PC-3 (cell line): ENCODE results near the gene TNNT1. TPM values are rescaled to one million over a fixed set of nuclear protein-coding genes. Genes with fewer than 3 reads are reported as not detected.

Experiments
- ATAC-seq: fragments of 200-7000 bp; cut with Tn5 transposase; 2 replicates; pipeline ENCODE4 v1.9.1; 2020; ENCODE audit warnings: mild to moderate bottlenecking, moderate library complexity
- BruUV-seq: library from RNA; stranded (reverse); fragments of 400-500 nt; replicated peaks from 2 replicates; lab custom pipeline; 2021; lab: Mats Ljungman, UMichigan
- CTCF ChIA-PET: fragments of 300-600 bp; sonication (Branson Sonifier 250); formaldehyde crosslinking; loops from one replicate; lab custom pipeline; 2022; ENCODE audit warnings: antibody characterized with exemption; lab: Charles Lee
- POLR2A ChIA-PET: fragments of 300-600 bp; sonication (Branson Sonifier 250); formaldehyde crosslinking; loops from one replicate; lab custom pipeline; 2022; ENCODE audit warnings: antibody characterized with exemption; ENCODE audit not compliant: unreplicated experiment; lab: Charles Lee
- DNase-seq: peaks from one replicate; pipeline ENCODE4 v3.0.0-alpha.2; 2015
- H2AFZ ChIP-seq: fragments of 300-600 bp; sonication (generic); 2 replicates; pipeline ENCODE4 v1.6.0; 2016; ENCODE audit warnings: antibody characterized with exemption, low read length
- H3F3A ChIP-seq: fragments of 300-600 bp; sonication (generic); one replicate; pipeline ENCODE4 v1.6.0; 2017; ENCODE audit warnings: antibody characterized with exemption, low read length, control low read depth, mild to moderate bottlenecking; ENCODE audit not compliant: unreplicated experiment
- H3K27ac ChIP-seq: fragments of 300-600 bp; sonication (generic); 2 replicates; pipeline ENCODE4 v1.5.1; 2016; ENCODE audit warnings: mild to moderate bottlenecking, low read length
- H3K27me3 ChIP-seq: fragments of 300-600 bp; sonication (generic); 2 replicates; pipeline ENCODE4 v1.6.1; 2016; ENCODE audit warnings: low read length, mixed read lengths
- H3K36me3 ChIP-seq: fragments of 300-600 bp; sonication (generic); 2 replicates; pipeline ENCODE4 v1.6.1; 2016; ENCODE audit warnings: low read depth, mixed run types, low read length, mixed read lengths
- H3K4me1 ChIP-seq: fragments of 300-600 bp; sonication (generic); 2 replicates; pipeline ENCODE4 v1.5.1; 2016; ENCODE audit warnings: low read length; ENCODE audit not compliant: insufficient read depth
- H3K4me2 ChIP-seq: fragments of 300-600 bp; sonication (generic); 2 replicates; pipeline ENCODE4 v1.6.0; 2016; ENCODE audit warnings: low read length
- H3K4me3 ChIP-seq: fragments of 300-600 bp; sonication (generic); 2 replicates; pipeline ENCODE4 v1.5.1; 2016; ENCODE audit warnings: mild to moderate bottlenecking, low read length, mixed read lengths
- H3K79me2 ChIP-seq: fragments of 300-600 bp; sonication (generic); 2 replicates; pipeline ENCODE4 v1.6.1; 2017; ENCODE audit warnings: low read length, mixed read lengths
- H3K9ac ChIP-seq: fragments of 300-600 bp; sonication (generic); 2 replicates; pipeline ENCODE4 v1.6.0; 2016; ENCODE audit warnings: mild to moderate bottlenecking, low read length
- H3K9me2 ChIP-seq: fragments of 300-600 bp; sonication (generic); replicated peaks from 2 replicates; pipeline ENCODE4 v1.6.1; 2016; ENCODE audit warnings: mixed run types, low read length, mixed read lengths
- H3K9me3 ChIP-seq: fragments of 300-600 bp; sonication (generic); 2 replicates; pipeline ENCODE4 v1.6.1; 2016; ENCODE audit warnings: low read length, mixed read lengths
- H4K20me1 ChIP-seq: fragments of 300-600 bp; sonication (generic); 2 replicates; pipeline ENCODE4 v1.6.1; 2016; ENCODE audit warnings: low read length, mixed read lengths
- EZH2 ChIP-seq: fragments of 300-600 bp; sonication (generic); IDR thresholded peaks from one replicate; pipeline ENCODE4 v1.6.1; 2017; ENCODE audit warnings: antibody characterized with exemption, mild to moderate bottlenecking, low read length; ENCODE audit not compliant: unreplicated experiment
- EZH2phosphoT487 ChIP-seq: fragments of 300-600 bp; sonication (generic); IDR thresholded peaks from 2 replicates; pipeline ENCODE4 v1.6.1; 2018; ENCODE audit warnings: mild to moderate bottlenecking, antibody characterized with exemption, low read length, borderline replicate concordance
- intact Hi-C: fragments of 100-400 bp; cut with micrococcal nuclease; formaldehyde crosslinking; loops from 2 replicates; pipeline ENCODE4 v1.9.0; 2023
- total RNA-seq: library from RNA; depleted of rRNA; stranded (reverse); fragments of >200 nt; gene quantifications from 2 replicates; pipeline ENCODE4 v1.2.3, GENCODE V29; 2014
- TF ChIP-seq, protein P1 (sequence below): fragments of 300-600 bp; sonication (generic); conservative IDR thresholded peaks from 2 replicates; pipeline ENCODE4 v1.5.1; 2017; ENCODE audit warnings: antibody characterized with exemption, low read depth, mild to moderate bottlenecking, low read length

Gene TNNT1
- total RNA-seq, 1 experiment from 2014 or later: 266 TPM

DNA sequence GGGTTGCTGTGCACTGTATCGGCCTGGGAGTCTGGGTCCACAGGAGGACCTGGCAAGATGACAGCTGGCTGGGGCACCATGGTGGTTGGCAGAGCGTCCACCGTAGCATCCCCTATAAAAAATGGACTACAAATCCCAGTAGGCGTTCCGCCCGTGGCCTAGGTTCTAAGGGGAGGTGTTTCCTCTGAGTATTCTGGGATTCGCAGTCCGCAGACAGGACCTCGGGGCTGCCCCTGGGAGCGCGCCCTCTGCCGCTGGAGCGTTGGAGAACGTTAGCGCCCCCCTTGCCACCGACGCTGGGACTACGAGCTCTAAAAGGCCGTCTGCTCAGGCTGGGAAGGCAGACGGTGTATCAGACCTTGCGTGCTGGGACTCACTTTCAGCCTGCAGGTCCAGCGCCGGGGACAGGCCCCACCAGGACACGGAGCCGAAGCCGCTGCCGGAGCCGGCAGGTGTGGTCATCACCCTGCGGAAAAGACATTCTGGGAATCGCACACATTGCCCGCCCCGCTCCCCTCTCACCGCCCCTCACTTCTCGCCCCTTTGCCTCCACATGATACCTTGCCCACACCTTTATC lies 17.0 kb upstream of the TNNT1 start:
- ATAC-seq (peak; percentile 73), DNase-seq (peak; percentile 91)
- no peaks in the 10 kb centered on the region for H4K20me1 ChIP-seq
- TF ChIP-seq, protein P1, sequence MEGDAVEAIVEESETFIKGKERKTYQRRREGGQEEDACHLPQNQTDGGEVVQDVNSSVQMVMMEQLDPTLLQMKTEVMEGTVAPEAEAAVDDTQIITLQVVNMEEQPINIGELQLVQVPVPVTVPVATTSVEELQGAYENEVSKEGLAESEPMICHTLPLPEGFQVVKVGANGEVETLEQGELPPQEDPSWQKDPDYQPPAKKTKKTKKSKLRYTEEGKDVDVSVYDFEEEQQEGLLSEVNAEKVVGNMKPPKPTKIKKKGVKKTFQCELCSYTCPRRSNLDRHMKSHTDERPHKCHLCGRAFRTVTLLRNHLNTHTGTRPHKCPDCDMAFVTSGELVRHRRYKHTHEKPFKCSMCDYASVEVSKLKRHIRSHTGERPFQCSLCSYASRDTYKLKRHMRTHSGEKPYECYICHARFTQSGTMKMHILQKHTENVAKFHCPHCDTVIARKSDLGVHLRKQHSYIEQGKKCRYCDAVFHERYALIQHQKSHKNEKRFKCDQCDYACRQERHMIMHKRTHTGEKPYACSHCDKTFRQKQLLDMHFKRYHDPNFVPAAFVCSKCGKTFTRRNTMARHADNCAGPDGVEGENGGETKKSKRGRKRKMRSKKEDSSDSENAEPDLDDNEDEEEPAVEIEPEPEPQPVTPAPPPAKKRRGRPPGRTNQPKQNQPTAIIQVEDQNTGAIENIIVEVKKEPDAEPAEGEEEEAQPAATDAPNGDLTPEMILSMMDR: peak; percentile 98
- TF ChIP-seq EZH2 (no peak), EZH2phosphoT487 (no peak)
- H3K4me3 ChIP-seq: peak overlapping the region; percentile 73
- H3K4me1 ChIP-seq: peaks cover 12% of the 10 kb centered on the region; the same call in 1 of the 2 replicates
- ChIA-PET POLR2A (interaction anchor here (0.6 to 1.0 kb wide), 2 partner anchors 50 to 310 kb away, joined by 3 to 8 read pairs; partner anchors contain the start of gene ZNF628), CTCF (interaction anchor here (0.6 to 2.1 kb wide), 5 partner anchors 10 to 433 kb away, joined by 3 to 21 read pairs (median 3); partner anchors contain the start of gene FIZ1)
- H3K9ac ChIP-seq: no peak overlapping the region
- no peaks in the 10 kb centered on the region for H3K9me3 ChIP-seq
- intact Hi-C loops: loop anchor here (1.0 to 10.0 kb wide), 3 partner anchors 23 to 91 kb away; partner anchors contain the start of genes EPS8L1 and PPP6R1
- H3K9me2 ChIP-seq: no peaks in the 10 kb centered on the region
- no peaks in the 10 kb centered on the region for H3K36me3 ChIP-seq
- H3K4me2 ChIP-seq: peak overlapping the region; percentile 85
- BruUV-seq: TSS peak; percentile 73
- no peak overlapping the region for H3K27ac ChIP-seq
- H3K27me3 ChIP-seq: no peaks in the 10 kb centered on the region
- peak overlapping the region; percentile 86 for H2AFZ ChIP-seq
- H3F3A ChIP-seq: no peaks in the 10 kb centered on the region
- H3K79me2 ChIP-seq: no peaks in the 10 kb centered on the region

DNA sequence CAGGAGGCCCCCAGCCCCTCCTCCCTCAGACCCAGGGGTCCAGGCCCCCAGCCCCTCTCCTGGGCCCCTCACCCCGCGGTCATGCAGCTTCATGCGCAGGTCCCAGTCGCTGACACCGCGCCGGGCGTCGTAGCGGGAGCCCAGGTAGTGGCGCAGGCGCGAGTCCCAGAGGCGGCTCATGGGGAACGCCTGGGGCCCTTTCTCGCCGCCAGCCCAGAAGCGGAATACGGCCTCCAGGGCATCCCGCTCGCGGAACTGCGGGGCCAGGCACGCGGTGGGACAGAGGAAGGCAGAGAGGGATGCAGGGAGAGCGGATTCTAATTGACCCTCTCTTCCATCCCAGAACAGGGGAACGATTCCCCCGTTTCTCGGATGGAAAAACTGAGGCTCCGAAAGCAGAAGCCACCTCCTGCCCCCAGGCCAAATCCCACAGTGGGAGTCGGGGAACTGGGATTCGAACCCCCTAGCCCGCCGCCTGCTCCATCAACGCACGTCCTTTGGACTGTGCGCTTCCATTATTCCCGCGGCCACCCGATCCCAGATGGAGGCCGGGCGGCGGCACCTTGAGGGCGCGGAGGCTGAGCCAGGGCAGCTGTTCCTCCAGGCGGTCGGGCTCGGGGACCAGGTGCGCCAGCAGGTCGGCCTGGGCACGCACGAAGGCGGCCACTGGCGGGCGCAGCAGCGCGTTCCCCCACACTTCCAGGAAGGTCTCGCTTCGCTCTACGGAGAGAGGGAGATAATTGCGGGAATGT lies 12.7 kb upstream of the TNNT1 start:
- no peaks in the 10 kb centered on the region for H3K27me3 ChIP-seq
- H3K4me1 ChIP-seq: peaks cover 26% of the 10 kb centered on the region
- H4K20me1 ChIP-seq: no peaks in the 10 kb centered on the region
- no peaks in the 10 kb centered on the region for H3F3A ChIP-seq
- no peaks in the 10 kb centered on the region for H3K9me2 ChIP-seq
- H3K79me2 ChIP-seq: no peaks in the 10 kb centered on the region
- no peak overlapping the region for H3K9ac ChIP-seq
- no peak overlapping the region for H2AFZ ChIP-seq
- ChIA-PET POLR2A (no interaction called here), CTCF (interaction anchor here (0.7 kb wide), 1 partner anchor 343 kb away, joined by 3 read pairs; no protein-coding TSS in a partner anchor)
- intact Hi-C loops: loop anchor here (10.0 kb wide), 1 partner anchor 87 kb away; the partner anchor contains the start of gene EPS8L1
- TF ChIP-seq EZH2phosphoT487 (no peak), EZH2 (no peak)
- TF ChIP-seq, protein P1: no peak
- no peaks in the 10 kb centered on the region for H3K36me3 ChIP-seq
- ATAC-seq: no peak
- no peak overlapping the region for H3K4me2 ChIP-seq
- H3K9me3 ChIP-seq: no peaks in the 10 kb centered on the region
- BruUV-seq: no TSS peak
- no peak overlapping the region for H3K27ac ChIP-seq
- no peak for DNase-seq
- H3K4me3 ChIP-seq: no peak overlapping the region
